ENCODE results near the gene IVD.

- no peak for TF ChIP-seq CTCF (conservative IDR thresholded peaks at IDR 0.05; ENCODE audit: low read depth, low read length)
- TF ChIP-seq CEBPB (IDR thresholded peaks at IDR 0.05; ENCODE audit: low read depth, low read length), result no peak
- TF ChIP-seq MXI1 (IDR thresholded peaks at IDR 0.05; ENCODE audit: borderline replicate concordance, low read depth, low read length), result no peak
- TF ChIP-seq POLR2A (IDR thresholded peaks at IDR 0.05; ENCODE audit: low read depth, low read length), result no peak
- no peak for TF ChIP-seq RFX5 (IDR thresholded peaks at IDR 0.05; ENCODE audit: low read depth, low read length)
- TF ChIP-seq FOS (IDR thresholded peaks at IDR 0.05; ENCODE audit: low read depth, low read length), result no peak
- no peak for TF ChIP-seq RAD21 (IDR thresholded peaks at IDR 0.05; ENCODE audit: low read length)
Observed at GRCh38 chr15:40407330-40407990, 1.9 kb downstream of the IVD start.

Measured in IMR-90 (cell line).